ENCODE results near the gene AKAP11. TPM values are rescaled to one million over a fixed set of nuclear protein-coding genes. Genes with fewer than 3 reads are reported as not detected.

Gene AKAP11
- polyA plus RNA-seq, 3 donors: 1.2 to 6.8 (median 1.7) TPM

DNA sequence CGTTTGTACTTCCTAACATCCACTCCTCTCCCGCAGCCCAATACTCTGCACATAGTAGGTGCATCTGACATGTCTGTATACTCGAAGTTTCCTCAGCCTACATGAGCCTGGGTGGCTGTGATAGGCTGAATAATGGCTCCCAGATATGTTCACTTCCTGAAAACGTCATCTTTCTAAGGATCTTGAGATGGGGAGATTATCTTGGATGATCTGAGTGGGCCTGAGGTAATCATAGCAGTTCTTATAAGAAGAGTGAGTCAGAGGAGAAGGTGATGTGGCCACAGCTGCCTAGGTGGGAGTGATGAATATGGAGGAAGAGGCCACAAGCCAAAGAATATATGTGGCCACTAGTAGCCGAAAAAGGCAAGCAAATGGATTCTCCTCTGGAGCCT is 84.2 kb downstream of the AKAP11 start:
- 83% methylated on average over 2 of the region's 5 CpGs for WGBS (ENCODE audit: insufficient coverage)
- H3K36me3 Mint-ChIP-seq: no peaks in the 10 kb centered on the region
- H3K27ac Mint-ChIP-seq: no peak overlapping the region

DNA sequence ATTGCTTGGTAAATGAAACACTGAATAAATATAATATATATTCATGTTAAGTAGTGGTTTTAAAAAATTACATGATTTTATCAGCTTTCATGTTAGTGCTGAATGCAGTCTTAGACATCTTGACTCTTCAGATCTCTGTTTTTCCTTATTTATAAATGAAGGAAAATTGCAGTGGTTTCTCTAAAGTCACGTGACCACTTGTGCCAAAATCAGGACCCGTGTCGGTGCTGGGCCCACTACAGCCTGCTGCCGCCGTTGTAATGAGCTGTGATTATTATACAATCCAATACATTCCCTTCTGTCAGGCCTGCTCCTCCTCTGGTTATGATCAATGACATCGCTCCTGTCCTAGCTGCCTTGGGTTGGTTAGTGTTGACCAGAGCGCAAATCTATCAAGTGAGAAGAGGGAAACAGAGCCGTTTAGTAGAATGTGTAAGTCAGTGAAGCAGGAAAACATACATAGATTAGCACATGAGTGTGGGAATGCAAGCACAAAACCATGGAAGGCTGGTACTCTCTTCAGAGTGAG is 88.2 kb downstream of the AKAP11 start:
- 79% methylated on average over 2 of the region's 8 CpGs for WGBS (ENCODE audit: insufficient coverage)
- H3K27me3 ChIP-seq (ENCODE audit: control insufficient read depth in 2 of 2, insufficient read depth in 2 of 2, low read length in 2 of 2): no peaks in the 10 kb centered on the region
- H3K4me3 Mint-ChIP-seq: no peak overlapping the region
- intact Hi-C loops (cut with micrococcal nuclease): no loop called here
- no peaks in the 10 kb centered on the region for H3K36me3 Mint-ChIP-seq
- no peak overlapping the region for H2AFZ ChIP-seq (ENCODE audit: insufficient read depth, low read depth, low read length, poor library complexity, severe bottlenecking)
- TF ChIP-seq, protein P1, sequence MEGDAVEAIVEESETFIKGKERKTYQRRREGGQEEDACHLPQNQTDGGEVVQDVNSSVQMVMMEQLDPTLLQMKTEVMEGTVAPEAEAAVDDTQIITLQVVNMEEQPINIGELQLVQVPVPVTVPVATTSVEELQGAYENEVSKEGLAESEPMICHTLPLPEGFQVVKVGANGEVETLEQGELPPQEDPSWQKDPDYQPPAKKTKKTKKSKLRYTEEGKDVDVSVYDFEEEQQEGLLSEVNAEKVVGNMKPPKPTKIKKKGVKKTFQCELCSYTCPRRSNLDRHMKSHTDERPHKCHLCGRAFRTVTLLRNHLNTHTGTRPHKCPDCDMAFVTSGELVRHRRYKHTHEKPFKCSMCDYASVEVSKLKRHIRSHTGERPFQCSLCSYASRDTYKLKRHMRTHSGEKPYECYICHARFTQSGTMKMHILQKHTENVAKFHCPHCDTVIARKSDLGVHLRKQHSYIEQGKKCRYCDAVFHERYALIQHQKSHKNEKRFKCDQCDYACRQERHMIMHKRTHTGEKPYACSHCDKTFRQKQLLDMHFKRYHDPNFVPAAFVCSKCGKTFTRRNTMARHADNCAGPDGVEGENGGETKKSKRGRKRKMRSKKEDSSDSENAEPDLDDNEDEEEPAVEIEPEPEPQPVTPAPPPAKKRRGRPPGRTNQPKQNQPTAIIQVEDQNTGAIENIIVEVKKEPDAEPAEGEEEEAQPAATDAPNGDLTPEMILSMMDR (IDR thresholded peaks at IDR 0.05): no peak
- no peaks in the 10 kb centered on the region for H3K4me1 Mint-ChIP-seq
- H3K4me3 ChIP-seq (replicated peaks in 1 of 3; ENCODE audit: low read depth in 2 of 3, low read length in 3 of 3): no peak overlapping the region
- H3K9me3 ChIP-seq (replicated peaks in 1 of 2; ENCODE audit: control insufficient read depth in 1 of 2, insufficient read depth in 1 of 2, low read length in 2 of 2): no peaks in the 10 kb centered on the region
- H3K9ac ChIP-seq (ENCODE audit: insufficient read depth, low read length, poor library complexity, severe bottlenecking): no peak overlapping the region
- H3K79me2 ChIP-seq (ENCODE audit: insufficient read depth, low read length): no peaks in the 10 kb centered on the region
- no peak for DNase-seq
- H3K27me3 Mint-ChIP-seq (ENCODE audit: low read depth in 3 of 3): peaks cover 1 to 6% (median 6%) of the 10 kb centered on the region in 3 donors
- H3K36me3 ChIP-seq (replicated peaks in 1 of 2; ENCODE audit: control insufficient read depth in 1 of 2, insufficient read depth in 2 of 2, low read length in 2 of 2): no peaks in the 10 kb centered on the region
- no peak overlapping the region for H3K4me2 ChIP-seq (replicated peaks; ENCODE audit: extremely low read depth, low read length, poor library complexity, severe bottlenecking)
- H3K4me1 ChIP-seq (ENCODE audit: control insufficient read depth in 1 of 2, insufficient read depth in 2 of 2, low read length in 2 of 2): no peaks in the 10 kb centered on the region
- no peak overlapping the region for H3K27ac ChIP-seq (ENCODE audit: low read depth in 1 of 2, low read length in 2 of 2)
- H3K27ac Mint-ChIP-seq: no peak overlapping the region
- peaks cover 0 to 4% (median 1%) of the 10 kb centered on the region in 7 donors for H3K9me3 Mint-ChIP-seq
- H4K20me1 ChIP-seq (ENCODE audit: insufficient read depth, low read length): no peaks in the 10 kb centered on the region

More for the DNA sequence above, 84.2 kb downstream of the AKAP11 start:
- H3K9ac ChIP-seq (ENCODE audit: insufficient read depth, low read length, poor library complexity, severe bottlenecking): no peak overlapping the region
- intact Hi-C loops (cut with micrococcal nuclease): no loop called here
- Mint-ChIP-seq H3K9me3 (peaks cover 0 to 4% (median 0%) of the 10 kb centered on the region in 7 donors), H3K4me3 (no peak overlapping the region), H3K27me3 (ENCODE audit: low read depth in 3 of 3) (peaks cover 1 to 4% (median 4%) of the 10 kb centered on the region in 3 donors), H3K4me1 (no peaks in the 10 kb centered on the region)
- H3K4me3 ChIP-seq (replicated peaks in 1 of 3; ENCODE audit: low read depth in 2 of 3, low read length in 3 of 3): no peak overlapping the region
- H3K36me3 ChIP-seq (replicated peaks in 1 of 2; ENCODE audit: control insufficient read depth in 1 of 2, insufficient read depth in 2 of 2, low read length in 2 of 2): no peaks in the 10 kb centered on the region
- DNase-seq: no peak
- no peak overlapping the region for H3K4me2 ChIP-seq (replicated peaks; ENCODE audit: extremely low read depth, low read length, poor library complexity, severe bottlenecking)
- no peaks in the 10 kb centered on the region for H3K9me3 ChIP-seq (replicated peaks in 1 of 2; ENCODE audit: control insufficient read depth in 1 of 2, insufficient read depth in 1 of 2, low read length in 2 of 2)
- TF ChIP-seq, protein P1 (IDR thresholded peaks at IDR 0.05): no peak
- H4K20me1 ChIP-seq (ENCODE audit: insufficient read depth, low read length): no peaks in the 10 kb centered on the region
- H3K27ac ChIP-seq (ENCODE audit: low read depth in 1 of 2, low read length in 2 of 2): no peak overlapping the region
- H3K79me2 ChIP-seq (ENCODE audit: insufficient read depth, low read length): no peaks in the 10 kb centered on the region
- H3K27me3 ChIP-seq (ENCODE audit: control insufficient read depth in 2 of 2, insufficient read depth in 2 of 2, low read length in 2 of 2): no peaks in the 10 kb centered on the region
- H3K4me1 ChIP-seq (ENCODE audit: control insufficient read depth in 1 of 2, insufficient read depth in 2 of 2, low read length in 2 of 2): no peaks in the 10 kb centered on the region
- H2AFZ ChIP-seq (ENCODE audit: insufficient read depth, low read depth, low read length, poor library complexity, severe bottlenecking): no peak overlapping the region
